Measurements from ENCODE around the gene GSK3B.

DNA sequence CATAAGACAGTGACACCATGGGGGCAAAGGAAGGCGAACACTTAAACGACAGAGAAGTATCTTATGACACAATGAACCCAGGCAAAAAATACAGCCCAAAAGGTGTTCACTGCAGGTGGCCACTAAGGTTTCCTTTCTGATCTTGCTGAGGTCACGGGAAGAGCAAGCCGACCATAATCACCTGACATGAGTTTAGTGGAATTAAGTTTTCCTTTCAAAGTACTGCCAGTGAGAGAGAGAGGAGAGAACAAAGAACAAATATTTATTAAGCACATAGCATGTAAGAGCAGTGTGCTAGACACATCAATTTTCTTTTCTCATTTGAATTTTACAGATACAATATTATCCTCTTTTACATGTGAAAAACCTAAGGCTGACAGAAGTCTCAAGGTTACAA lies 210.1 kb downstream of the GSK3B start:
- TF ChIP-seq, protein P1, sequence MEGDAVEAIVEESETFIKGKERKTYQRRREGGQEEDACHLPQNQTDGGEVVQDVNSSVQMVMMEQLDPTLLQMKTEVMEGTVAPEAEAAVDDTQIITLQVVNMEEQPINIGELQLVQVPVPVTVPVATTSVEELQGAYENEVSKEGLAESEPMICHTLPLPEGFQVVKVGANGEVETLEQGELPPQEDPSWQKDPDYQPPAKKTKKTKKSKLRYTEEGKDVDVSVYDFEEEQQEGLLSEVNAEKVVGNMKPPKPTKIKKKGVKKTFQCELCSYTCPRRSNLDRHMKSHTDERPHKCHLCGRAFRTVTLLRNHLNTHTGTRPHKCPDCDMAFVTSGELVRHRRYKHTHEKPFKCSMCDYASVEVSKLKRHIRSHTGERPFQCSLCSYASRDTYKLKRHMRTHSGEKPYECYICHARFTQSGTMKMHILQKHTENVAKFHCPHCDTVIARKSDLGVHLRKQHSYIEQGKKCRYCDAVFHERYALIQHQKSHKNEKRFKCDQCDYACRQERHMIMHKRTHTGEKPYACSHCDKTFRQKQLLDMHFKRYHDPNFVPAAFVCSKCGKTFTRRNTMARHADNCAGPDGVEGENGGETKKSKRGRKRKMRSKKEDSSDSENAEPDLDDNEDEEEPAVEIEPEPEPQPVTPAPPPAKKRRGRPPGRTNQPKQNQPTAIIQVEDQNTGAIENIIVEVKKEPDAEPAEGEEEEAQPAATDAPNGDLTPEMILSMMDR (IDR thresholded peaks at IDR 0.05): no peak
- TF ChIP-seq POLR2AphosphoS5 (IDR thresholded peaks at IDR 0.05; ENCODE audit: insufficient read depth in 1 of 2, low read depth in 1 of 2) (no peak), POLR2A (IDR thresholded peaks at IDR 0.05) (no peak)

Data from vagina (tissue), 2 donors.